ENCODE results near the gene NEURL1B. TPM values are rescaled to one million over a fixed set of nuclear protein-coding genes. Genes with fewer than 3 reads are reported as not detected.

Gene NEURL1B
- total and polyA plus RNA-seq, 4 donors, result 1.5 to 10.0 (median 5.5) TPM

DNA sequence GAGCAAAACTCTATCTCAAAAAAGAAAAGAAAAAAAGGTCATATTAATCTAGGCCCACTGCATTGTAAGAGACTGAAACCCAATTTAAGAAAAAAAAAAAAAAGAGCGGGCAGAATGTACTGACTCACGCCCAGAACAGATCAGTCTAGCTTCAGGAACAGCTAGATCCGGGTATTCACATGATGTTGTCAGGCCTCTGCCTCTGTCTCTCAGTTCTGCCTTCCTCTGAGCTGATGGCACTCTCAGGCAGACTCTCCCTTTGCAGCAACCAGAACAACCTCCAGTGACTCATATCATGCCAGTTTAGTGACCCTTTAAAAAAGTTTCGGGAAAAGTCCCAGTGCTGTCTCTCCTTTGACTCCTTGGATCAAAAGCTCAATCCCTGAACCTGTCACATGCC, 53.0 kb downstream of the NEURL1B start:
- Histone ChIP-seq H3K27me3 (ENCODE audit: control insufficient read depth in 4 of 4, insufficient read depth in 4 of 4, low read length in 3 of 4) (no peaks in the 10 kb centered on the region), H3K9me3 (ENCODE audit: control insufficient read depth in 4 of 4, low read length in 3 of 4) (no peaks in the 10 kb centered on the region), H3K4me3 (ENCODE audit: low read depth in 1 of 3, low read length in 3 of 3) (no peak overlapping the region), H3K4me1 (ENCODE audit: control insufficient read depth in 4 of 4, insufficient read depth in 4 of 4, low read length in 3 of 4) (peaks cover 0 to 12% (median 7%) of the 10 kb centered on the region in 4 donors), H3K27ac (ENCODE audit: low read depth in 1 of 2, low read length in 2 of 2) (no peak overlapping the region), H3K9ac (ENCODE audit: low read depth in 1 of 2, low read length in 2 of 2) (no peak overlapping the region), H3K36me3 (ENCODE audit: control insufficient read depth in 4 of 4, insufficient read depth in 3 of 4, low read depth in 1 of 4, low read length in 3 of 4) (no peaks in the 10 kb centered on the region)
- no peak for TF ChIP-seq RAD21 (IDR thresholded peaks at IDR 0.05)
- no peak for TF ChIP-seq YY1 (IDR thresholded peaks at IDR 0.05)
- TF ChIP-seq TAF1 (conservative IDR thresholded peaks at IDR 0.05), result no peak
- no peak for TF ChIP-seq RXRA (IDR thresholded peaks at IDR 0.05)
- TF ChIP-seq, protein P1, sequence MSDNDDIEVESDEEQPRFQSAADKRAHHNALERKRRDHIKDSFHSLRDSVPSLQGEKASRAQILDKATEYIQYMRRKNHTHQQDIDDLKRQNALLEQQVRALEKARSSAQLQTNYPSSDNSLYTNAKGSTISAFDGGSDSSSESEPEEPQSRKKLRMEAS (IDR thresholded peaks at IDR 0.05), result no peak
- no peak for TF ChIP-seq EGR1 (IDR thresholded peaks at IDR 0.05; ENCODE audit: low read depth in 2 of 2)
- TF ChIP-seq, protein P2, sequence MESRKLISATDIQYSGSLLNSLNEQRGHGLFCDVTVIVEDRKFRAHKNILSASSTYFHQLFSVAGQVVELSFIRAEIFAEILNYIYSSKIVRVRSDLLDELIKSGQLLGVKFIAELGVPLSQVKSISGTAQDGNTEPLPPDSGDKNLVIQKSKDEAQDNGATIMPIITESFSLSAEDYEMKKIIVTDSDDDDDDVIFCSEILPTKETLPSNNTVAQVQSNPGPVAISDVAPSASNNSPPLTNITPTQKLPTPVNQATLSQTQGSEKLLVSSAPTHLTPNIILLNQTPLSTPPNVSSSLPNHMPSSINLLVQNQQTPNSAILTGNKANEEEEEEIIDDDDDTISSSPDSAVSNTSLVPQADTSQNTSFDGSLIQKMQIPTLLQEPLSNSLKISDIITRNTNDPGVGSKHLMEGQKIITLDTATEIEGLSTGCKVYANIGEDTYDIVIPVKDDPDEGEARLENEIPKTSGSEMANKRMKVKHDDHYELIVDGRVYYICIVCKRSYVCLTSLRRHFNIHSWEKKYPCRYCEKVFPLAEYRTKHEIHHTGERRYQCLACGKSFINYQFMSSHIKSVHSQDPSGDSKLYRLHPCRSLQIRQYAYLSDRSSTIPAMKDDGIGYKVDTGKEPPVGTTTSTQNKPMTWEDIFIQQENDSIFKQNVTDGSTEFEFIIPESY (IDR thresholded peaks at IDR 0.05), result no peak
- TF ChIP-seq, protein P3, sequence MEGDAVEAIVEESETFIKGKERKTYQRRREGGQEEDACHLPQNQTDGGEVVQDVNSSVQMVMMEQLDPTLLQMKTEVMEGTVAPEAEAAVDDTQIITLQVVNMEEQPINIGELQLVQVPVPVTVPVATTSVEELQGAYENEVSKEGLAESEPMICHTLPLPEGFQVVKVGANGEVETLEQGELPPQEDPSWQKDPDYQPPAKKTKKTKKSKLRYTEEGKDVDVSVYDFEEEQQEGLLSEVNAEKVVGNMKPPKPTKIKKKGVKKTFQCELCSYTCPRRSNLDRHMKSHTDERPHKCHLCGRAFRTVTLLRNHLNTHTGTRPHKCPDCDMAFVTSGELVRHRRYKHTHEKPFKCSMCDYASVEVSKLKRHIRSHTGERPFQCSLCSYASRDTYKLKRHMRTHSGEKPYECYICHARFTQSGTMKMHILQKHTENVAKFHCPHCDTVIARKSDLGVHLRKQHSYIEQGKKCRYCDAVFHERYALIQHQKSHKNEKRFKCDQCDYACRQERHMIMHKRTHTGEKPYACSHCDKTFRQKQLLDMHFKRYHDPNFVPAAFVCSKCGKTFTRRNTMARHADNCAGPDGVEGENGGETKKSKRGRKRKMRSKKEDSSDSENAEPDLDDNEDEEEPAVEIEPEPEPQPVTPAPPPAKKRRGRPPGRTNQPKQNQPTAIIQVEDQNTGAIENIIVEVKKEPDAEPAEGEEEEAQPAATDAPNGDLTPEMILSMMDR (IDR thresholded peaks at IDR 0.05; ENCODE audit: low read depth, low read length, missing input control), result no peak
- TF ChIP-seq SP1 (IDR thresholded peaks at IDR 0.05), result no peak
- no peak for TF ChIP-seq HNF4A (conservative IDR thresholded peaks at IDR 0.05)
- TF ChIP-seq, protein P4, sequence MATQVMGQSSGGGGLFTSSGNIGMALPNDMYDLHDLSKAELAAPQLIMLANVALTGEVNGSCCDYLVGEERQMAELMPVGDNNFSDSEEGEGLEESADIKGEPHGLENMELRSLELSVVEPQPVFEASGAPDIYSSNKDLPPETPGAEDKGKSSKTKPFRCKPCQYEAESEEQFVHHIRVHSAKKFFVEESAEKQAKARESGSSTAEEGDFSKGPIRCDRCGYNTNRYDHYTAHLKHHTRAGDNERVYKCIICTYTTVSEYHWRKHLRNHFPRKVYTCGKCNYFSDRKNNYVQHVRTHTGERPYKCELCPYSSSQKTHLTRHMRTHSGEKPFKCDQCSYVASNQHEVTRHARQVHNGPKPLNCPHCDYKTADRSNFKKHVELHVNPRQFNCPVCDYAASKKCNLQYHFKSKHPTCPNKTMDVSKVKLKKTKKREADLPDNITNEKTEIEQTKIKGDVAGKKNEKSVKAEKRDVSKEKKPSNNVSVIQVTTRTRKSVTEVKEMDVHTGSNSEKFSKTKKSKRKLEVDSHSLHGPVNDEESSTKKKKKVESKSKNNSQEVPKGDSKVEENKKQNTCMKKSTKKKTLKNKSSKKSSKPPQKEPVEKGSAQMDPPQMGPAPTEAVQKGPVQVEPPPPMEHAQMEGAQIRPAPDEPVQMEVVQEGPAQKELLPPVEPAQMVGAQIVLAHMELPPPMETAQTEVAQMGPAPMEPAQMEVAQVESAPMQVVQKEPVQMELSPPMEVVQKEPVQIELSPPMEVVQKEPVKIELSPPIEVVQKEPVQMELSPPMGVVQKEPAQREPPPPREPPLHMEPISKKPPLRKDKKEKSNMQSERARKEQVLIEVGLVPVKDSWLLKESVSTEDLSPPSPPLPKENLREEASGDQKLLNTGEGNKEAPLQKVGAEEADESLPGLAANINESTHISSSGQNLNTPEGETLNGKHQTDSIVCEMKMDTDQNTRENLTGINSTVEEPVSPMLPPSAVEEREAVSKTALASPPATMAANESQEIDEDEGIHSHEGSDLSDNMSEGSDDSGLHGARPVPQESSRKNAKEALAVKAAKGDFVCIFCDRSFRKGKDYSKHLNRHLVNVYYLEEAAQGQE (IDR thresholded peaks at IDR 0.05), result no peak
- no peak for TF ChIP-seq FOXA1 (IDR thresholded peaks at IDR 0.05)
- no peak for TF ChIP-seq HNF4G (IDR thresholded peaks at IDR 0.05)
- no peak for TF ChIP-seq GABPA (IDR thresholded peaks at IDR 0.05 in 1 of 2, conservative IDR thresholded peaks at IDR 0.05 in 1 of 2)
- no peak for DNase-seq (ENCODE audit: low spot score)
- 88% methylated on average over 4 of the region's 4 CpGs for WGBS

DNA sequence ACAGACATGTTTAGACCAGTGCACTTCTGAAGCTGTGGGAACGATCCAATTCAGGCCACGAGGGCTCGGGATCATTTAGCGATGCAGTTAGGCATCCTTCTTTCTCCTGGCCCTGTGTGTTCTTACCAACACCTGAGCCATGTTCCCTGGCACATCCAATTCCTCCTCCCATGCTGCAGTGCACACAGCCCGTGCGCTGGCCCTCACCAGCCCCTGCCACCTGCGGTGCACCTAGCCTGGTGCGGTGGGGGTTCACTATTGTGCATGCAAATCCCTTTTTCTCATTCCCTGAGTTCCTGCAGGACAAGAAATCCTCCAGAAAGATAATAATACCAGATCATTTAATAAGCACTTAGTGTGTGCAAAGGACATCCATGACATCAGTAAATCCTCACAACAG, 53.5 kb downstream of the NEURL1B start:
- TF ChIP-seq, protein P4 (IDR thresholded peaks at IDR 0.05), result no peak
- no peak for TF ChIP-seq NR2F2 (IDR thresholded peaks at IDR 0.05)
- H3K27me3 ChIP-seq (ENCODE audit: control insufficient read depth in 4 of 4, insufficient read depth in 4 of 4, low read length in 3 of 4), result no peaks in the 10 kb centered on the region
- no peak overlapping the region for H3K27ac ChIP-seq (ENCODE audit: low read depth in 1 of 2, low read length in 2 of 2)
- peaks cover 0 to 10% (median 6%) of the 10 kb centered on the region in 4 donors for H3K4me1 ChIP-seq (ENCODE audit: control insufficient read depth in 4 of 4, insufficient read depth in 4 of 4, low read length in 3 of 4)
- WGBS, result 90% methylated on average over 8 of the region's 8 CpGs
- no peak overlapping the region for H3K9ac ChIP-seq (ENCODE audit: low read depth in 1 of 2, low read length in 2 of 2)
- no peaks in the 10 kb centered on the region for H3K9me3 ChIP-seq (ENCODE audit: control insufficient read depth in 4 of 4, low read length in 3 of 4)
- no peaks in the 10 kb centered on the region for H3K36me3 ChIP-seq (ENCODE audit: control insufficient read depth in 4 of 4, insufficient read depth in 3 of 4, low read depth in 1 of 4, low read length in 3 of 4)
- DNase-seq (ENCODE audit: low spot score), result no peak
- H3K4me3 ChIP-seq (ENCODE audit: low read depth in 1 of 3, low read length in 3 of 3), result no peak overlapping the region
